HG02610 (cell line): ENCODE measurements around the gene KCNMA1.
"Not testable (repeated sequence)": the region's sequence is repeated elsewhere in the genome, so short reads cannot be mapped to it uniquely, and the experiment has no call there.

Experiments
- ATAC-seq: cut with Tn5 transposase; IDR thresholded peaks from one replicate; pipeline ENCODE4 v1.9.1; 2021; ENCODE audit warnings: mild to moderate bottlenecking, moderate library complexity; ENCODE audit not compliant: unreplicated experiment

Gene KCNMA1

DNA sequence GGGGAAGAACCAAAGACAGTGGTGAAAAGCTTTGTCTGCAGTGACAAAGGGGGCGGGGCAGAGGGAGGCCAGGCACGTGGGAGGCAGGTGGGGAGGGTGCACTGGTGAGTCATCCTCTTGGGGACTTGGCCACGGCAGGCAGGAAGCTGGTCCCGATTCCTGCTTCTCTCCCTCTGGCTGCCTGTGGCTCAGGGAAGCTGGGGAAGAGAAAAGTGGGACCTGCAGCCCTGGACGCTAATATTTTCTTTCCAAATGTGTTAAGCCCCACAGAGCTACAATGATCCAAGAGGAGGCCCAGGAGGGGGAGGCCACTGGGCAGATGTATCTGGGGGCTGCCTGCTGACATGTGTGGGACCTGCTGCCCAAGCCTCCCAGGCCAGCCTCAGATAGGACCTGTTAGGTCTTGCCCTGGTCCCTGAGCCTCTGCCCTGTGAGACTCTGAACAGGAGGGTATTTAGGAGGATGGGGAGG is 231.8 kb downstream of the KCNMA1 start:
- no peak for ATAC-seq

DNA sequence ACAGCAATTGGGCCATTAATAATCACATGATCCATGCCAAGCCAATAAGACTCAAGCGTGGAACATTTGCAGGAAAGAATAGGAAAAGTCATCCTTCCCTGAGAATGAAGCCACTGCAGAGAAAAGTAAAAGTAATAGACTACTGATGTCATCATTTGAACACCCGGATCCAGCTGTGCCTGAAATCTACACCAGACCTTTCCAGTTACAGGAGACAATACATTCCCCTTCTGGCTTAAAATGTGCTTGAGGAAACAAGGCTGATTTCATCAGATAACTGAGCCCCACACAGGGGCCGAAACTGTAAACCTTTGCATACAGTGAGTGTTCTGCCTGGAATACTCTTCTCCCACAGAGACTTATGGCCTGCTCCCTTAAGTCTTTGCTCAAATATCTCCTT is 232.8 kb downstream of the KCNMA1 start:
- no peak for ATAC-seq

DNA sequence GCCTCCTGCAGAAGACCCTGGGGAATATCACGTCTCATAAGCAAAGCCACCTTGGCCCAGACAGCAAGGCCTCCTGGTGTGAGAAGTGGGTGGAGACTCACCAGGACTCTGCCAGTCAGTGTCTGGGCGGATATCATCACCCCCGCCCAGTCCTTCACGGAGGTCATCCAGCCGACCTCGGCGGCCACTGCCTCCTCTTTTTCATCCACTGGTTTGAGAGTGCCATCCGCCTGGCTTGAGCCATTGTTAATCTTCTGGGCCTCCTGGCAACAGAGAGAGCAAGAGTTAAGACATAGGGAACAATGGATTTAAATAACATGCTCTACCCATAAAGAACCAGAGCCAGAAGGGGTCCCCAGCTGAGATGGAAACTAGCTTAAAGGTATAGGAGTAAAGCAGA is 233.8 kb downstream of the KCNMA1 start:
- no peak for ATAC-seq

DNA sequence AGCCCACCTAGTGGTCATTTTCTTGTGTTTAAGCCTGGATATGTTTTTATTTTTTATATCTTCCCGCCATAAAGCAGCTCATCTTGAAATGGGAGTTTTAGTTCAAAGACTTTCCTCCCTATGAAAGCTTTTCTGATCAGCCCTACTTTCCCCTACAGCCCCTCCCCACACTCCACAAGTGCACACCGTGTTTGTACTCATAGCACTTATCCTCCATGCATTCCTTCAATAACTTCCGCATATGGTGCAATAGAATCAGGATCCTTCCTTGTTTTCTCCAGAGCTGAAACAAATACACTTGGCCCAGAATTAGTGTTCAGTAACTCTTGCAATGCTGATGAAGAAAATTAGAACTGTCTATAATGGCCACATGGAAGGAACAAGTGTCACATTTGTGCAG is 235.9 kb downstream of the KCNMA1 start:
- ATAC-seq: no peak

DNA sequence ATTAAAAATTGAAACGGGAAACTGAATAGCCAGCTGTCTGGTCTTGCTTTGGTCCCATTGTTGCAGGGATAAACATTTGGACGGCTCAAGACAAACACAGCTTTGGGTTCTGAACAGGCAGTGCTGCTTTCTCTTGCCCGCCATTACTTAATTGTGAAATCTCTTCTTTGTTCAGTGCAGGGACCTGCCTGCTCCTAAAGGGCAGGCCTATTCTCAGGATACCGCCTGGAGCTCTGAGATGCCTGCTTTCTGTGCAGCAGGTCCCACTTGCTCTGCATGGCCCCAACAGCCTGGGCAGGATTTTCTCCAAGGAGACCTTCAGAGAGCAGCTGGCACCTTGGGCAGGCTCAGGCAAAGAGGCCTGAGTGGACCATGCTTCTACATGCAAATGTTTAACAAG is 237.6 kb downstream of the KCNMA1 start:
- no peak for ATAC-seq

DNA sequence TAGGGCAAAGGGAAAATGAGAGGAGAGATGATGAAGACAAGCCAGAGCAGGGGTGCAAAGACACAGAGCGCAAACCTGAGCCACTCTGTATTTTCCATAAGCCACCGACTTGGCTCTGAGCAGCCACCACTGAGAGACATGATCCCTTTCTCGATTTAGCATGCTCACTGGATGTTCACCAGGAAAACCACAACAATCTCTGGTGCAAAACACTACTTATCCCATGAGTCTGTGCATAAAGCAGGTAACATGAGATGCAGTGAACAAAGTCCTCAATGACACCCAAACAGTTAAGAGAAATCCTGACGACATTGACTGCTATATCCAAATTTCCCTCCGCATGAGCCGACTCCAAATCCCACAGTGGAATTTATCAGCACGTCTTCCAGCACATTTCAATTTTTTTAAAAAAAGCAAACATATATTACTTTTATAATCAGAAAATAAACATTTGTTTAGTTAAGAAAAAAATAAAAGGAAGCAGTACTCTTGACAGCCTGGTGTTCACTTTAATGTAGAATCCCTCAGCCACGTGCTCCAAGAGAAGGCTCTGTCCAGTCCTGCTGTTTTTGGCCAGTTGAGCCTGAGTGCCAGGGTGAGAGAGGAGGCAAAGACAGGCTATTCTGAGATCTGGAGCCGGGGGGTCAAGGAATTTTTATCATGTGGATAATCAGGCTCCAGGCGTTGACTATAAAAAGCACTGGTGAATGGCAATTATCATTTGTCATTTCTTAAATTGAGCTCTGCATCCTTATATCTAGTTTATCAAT is 238.4 kb downstream of the KCNMA1 start:
- no peak for ATAC-seq

DNA sequence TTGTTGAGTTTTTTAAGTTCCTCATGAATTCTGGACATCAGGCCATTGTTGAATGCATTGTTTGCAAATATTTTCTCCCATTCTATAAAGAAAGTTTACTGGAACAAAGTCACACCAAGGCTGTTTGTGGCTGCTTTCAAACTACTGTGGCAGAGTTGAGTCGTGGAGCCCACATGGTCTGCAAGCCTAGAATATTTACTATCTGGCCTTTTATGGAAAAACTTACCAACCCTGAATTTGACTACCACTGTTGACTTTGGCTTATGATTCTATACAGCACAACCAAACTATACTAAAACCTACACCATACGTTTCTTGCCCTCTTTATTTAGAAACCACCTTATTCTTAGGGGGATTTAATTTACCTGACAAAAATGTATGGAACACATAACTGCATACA is 239.1 kb downstream of the KCNMA1 start:
- no peak for ATAC-seq

DNA sequence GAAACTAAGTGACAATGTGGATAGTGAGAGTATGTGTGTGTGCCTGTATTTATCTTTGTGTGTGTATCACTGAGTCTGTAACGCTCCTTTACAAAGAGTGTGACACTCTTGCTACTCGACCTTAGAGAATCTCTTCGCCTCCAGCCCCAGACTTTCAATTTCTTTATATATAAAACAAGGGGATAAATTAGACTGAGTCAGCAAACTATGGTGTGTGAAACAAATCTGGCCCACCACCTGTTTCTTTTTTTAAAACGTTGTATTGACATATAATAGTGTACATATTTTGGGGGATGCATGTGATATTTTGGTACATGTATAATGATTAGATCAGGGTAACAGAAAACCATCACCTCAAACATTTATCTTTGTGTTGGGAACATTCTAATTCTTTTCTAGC is 240.5 kb downstream of the KCNMA1 start:
- ATAC-seq: no peak

DNA sequence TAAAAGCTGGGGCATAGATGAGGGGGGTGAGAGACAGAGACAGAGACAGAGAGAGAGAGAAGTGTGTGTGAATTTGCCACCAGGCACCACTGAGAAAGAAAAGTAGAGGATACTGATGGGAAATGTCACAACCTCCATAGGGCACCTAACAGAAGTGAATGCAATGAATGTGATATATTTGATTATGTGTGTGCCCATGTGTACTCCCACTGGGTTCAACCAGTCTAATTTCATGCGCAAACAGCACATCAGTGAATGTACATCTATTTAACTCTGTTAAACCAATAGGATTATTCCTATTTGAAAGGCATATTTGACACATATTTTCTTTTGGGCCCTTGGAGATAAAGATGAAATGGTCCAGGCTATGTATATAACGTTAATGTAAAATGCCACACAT is 241.3 kb downstream of the KCNMA1 start:
- no peak for ATAC-seq

DNA sequence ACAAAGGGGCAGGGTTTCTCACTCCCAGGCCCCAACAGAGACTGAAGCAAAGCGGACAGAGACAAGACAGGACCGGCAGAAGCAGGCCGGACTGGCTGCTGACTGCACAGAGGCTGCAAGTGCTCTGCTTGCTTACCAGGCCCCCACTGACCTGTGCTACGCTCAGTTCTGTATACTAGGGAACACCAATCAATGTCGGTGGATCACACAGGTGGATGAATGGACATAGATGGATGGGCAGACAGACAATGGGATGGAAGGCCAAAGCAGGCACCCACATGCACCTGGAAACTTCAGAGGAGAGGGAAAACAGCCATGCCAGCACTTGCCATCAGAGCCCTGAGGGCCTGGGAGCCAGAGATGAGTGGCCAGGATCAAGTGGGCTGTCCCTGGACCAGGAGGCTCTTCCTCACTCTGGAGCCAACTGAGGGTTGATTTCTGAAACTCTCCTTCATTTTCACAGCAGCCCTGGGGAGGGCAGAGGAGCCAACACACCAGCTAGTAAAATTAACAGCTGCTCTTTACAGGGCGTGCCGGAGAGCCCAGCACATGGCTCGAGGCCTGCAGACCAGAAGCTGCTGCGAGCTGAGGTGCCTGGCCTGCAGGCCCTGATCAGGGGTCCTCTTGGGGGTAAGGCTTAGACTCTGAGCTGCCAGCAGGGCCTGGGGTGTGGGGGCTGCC is 243.6 kb downstream of the KCNMA1 start:
- ATAC-seq: no peak

DNA sequence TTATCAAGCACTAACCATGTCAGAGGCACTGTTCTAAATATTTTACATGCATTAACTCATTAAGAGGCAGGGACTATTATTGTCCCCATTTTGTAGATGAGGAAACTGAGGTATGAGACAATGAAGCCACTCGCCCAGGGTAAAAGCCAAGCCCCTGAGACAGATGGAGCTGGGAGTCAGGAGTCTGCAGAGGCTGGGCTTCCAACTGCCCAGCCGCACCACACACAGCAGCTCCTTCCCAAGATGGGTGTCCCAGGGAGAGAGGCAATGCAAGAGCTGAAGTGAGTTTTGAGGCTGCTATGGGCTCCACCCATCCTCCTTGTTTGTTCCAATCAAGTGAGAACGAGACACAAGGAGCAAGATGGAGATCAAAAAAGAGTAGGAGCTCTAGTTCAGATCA is 244.2 kb downstream of the KCNMA1 start:
- ATAC-seq: no peak

DNA sequence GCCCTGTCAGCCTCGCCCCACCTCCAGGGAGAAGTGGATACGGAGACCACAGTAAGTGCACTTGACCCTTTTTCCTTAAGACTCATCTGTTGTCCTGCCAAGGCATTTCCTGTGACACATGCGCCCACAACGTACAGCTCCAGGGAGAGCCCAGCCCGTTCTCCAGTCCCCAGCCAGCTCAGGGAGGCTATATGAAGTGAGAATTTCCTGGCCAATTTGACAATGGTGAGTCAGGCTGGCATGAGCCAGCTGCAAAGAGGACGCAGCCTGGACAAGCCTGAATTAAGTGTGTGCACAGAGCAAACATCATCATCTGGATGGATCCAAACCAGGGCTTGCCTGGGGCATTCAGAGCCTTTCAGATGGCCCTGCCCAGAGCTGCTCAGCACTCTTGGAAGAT is 244.8 kb downstream of the KCNMA1 start:
- no peak for ATAC-seq

DNA sequence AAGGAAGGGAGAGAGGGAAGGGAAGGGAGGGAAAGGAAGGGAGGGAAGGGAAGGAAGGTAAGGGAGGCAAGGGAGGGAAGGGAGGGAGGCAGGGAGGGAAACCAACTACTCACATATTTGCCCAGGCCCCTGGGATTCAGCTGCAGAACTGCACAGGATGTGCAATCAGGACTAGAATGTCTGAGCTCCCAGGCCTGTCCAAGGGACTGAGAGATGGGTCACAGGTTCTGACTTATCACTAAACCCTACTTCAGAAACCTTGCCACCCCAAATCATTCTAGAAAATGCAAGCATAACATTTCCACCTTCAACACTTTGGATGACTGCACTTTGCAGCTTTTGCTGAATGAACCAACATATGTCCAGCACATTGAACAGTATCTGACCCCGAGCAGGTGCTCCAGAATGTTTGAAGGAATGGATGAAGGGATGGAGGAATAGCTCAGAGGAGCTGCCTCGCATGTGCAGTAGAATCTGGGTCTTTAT is 245.3 kb downstream of the KCNMA1 start:
- ATAC-seq: no peak

DNA sequence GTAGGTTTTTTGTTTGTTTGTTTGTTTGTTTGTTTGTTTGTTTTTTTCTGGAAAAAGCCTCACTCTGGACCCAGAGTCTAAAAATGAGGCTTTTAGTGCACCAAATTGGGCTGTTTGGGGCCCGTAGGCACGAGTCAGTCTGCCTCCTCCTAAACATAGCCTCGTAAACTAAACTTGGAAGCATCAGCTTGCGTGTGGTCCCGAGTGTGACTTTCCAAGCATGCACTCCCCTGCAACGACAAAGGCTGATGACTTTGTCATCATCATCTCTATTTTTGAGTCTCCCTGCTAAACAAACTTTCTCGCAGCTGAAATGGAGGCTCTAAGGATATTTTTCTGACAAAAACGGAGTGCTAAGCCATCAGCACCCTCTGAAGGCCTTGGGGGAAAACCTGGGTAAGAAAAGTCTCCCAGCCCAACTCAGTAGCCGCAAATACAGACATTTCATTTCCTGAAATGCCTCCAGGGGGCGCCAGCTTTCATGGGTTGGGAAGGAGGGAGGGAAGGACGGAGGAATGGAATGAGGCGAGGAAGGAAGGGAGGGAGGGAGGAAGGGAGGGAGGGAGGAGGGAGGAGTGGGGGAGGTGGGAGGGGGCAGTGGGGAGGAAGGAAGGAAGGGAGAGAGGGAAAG is 245.9 kb downstream of the KCNMA1 start:
- ATAC-seq: no peak

DNA sequence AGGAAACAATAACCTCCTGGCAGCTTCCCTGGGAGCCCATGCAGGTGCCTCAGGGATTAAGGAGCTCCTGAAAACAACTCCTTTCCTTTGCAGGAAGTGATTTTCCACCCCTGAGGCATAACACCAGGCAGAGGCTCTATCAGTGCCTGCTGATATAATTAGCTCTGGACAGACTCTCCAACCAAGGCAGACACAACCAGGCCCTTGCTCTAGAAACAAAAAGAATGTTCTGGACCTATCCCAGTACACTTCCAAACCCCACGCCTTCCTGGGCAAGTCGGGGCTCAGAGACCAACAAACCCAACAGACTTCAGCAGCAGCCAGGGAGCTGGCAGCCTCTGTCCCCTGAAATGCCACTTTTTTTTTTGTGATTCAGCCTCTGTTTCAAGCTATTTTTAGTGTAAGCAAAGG is 247.1 kb downstream of the KCNMA1 start:
- ATAC-seq: no peak

DNA sequence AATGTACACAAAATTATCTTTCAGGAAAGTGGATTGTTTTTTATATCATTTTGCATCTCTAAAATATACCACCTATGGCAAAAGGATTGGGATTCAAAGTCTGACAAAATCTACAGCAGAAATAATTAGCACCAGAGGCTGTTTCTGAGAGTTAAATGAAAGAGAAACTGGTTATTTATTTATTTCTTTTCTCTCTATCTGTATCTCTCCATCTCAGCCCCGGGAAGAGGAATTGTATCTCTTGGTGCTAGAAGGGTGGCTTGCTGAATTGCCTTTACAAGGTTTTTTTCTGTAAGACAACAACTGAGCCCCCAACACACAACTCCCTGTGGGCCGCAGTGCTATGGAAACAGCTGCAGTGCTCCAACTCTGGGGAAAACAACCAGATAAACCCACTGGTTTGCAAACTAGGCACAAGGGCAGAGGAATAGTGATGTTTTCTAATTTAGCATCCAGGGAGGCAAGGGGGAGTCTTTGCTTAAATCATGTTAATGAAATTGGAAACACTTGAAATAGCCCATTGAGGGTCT is 249.0 kb downstream of the KCNMA1 start:
- ATAC-seq: no peak

DNA sequence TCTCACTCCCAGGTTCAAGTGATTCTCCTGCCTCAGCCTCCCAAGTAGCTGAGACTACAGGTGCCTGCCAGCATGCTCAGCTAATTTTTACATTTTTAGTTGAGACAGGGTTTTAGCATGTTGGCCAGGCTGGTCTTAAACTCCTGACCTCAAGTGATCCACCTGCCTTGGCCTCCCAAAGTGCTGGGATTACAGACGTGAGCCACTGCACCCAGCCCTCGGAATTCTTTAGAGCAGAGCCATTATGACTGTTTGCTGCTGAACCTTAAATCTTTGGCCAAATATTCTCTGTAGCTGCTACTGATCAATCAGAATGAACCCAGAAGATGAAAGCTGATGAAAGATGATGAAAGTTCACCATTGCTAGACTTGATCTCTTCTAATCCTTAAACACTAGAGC is 249.9 kb downstream of the KCNMA1 start:
- not testable (repeated sequence) for ATAC-seq

DNA sequence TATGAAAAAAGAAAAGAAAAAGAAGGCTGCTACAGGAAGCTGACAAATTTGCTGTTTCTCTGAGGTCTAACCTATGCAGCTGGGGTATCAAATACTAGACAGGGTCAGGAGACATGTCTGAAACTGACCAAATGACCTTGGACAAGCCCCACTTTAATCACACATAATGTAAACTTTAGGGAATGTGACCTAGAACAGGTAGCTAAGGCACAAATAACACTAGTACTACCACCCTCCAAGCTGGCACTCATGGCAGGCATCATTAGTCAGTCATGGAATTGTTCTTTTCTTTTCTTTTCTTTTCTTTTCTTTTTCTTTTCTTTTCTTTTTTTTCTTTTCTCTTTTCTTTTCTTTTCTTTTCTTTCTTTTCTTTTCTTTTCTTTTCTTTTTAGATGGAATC is 250.4 kb downstream of the KCNMA1 start:
- no peak for ATAC-seq

DNA sequence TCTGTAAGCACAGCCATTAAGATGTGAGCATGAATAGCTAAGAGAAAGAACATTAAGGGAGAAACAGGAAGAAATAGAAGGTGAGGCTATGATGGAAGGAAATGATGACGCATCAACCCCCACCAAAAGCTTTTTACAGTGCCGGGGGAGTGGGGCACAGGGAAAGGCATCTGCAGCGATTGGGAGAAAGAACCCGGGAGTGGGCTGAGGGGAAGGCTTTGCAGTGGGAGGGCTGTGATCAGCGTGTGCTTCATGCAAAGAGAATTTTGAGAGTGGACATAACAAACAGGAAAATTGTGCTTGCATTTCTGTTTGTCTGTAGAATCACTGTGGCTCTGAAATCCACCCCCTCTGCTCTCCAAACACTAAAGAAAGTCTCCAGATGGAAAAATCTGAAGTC is 250.8 kb downstream of the KCNMA1 start:
- no peak for ATAC-seq

DNA sequence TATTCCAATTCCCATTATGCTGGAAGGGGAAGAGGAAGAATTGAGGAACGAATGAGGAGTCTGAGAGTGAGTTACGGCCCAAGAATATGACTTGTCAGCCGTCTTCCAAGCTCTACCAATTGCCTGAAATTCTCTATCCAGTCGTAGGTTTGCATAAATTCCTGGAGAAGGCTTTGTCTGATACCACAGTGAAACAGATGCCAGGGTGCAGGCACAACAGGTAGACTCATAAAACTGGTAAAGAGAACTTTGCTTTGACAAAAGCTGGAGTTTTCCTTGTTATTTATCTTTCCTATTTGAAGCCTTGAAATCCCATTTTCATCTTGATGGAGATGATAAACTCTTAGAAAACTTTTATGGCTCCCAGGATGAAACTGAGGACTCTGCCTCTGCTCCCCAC is 251.2 kb downstream of the KCNMA1 start:
- no peak for ATAC-seq

DNA sequence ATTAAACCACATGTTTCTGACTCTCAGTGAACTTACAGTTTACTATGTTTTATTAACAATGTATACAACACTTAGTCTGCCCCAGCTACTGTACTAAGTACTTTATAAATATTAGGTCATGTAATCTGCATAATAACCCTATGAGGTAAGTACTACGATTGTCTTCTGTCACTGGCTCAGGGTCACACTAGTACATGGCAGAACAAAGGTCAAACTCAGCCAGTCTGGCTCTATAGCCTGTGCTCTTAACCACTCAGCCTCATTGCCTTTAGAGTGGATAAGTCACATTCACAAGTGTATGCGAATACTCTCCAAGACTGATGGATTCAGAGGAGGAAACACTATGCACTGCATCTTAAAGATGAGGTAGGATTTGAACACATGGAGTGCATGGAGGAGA is 252.3 kb downstream of the KCNMA1 start:
- ATAC-seq: no peak
